Testis (tissue), 3 donors: ENCODE results near the gene COL5A2. TPM values are rescaled to one million over a fixed set of nuclear protein-coding genes. Genes with fewer than 3 reads are reported as not detected.
A peak's percentile ranks its signal among the peaks of the same experiment; 100 is the strongest.

ENCODE experiments used
- DNase-seq: peaks from one replicate; pipeline ENCODE4 v3.0.0-alpha.2; 2019
- H3K27ac ChIP-seq, 2 donors: fragments of 200-600 bp; sonication (generic); one replicate each; pipeline ENCODE4 v1.5.1; 2019
- H3K27me3 ChIP-seq: fragments of 200-600 bp; sonication (generic); one replicate; pipeline ENCODE4 v1.5.1; 2019
- H3K36me3 ChIP-seq: fragments of 200-600 bp; sonication (generic); one replicate; pipeline ENCODE4 v1.5.1; 2017; ENCODE audit warnings: low read depth; ENCODE audit errors: missing control alignments
- H3K4me1 ChIP-seq: fragments of 200-600 bp; sonication (generic); one replicate; pipeline ENCODE4 v1.5.1; 2019
- H3K4me3 ChIP-seq, 2 donors: fragments of 200-600 bp; sonication (generic); one replicate each; pipeline ENCODE4 v1.5.1; 2017 to 2019
- H3K9me3 ChIP-seq: fragments of 200-600 bp; sonication (generic); one replicate; pipeline ENCODE4 v1.5.1; 2017
- POLR2A ChIP-seq: fragments of 450-650 bp; IDR thresholded peaks from one replicate; pipeline ENCODE4 v1.6.1; 2017; ENCODE audit warnings: antibody characterized with exemption, mild to moderate bottlenecking, moderate library complexity
- WGBS, 2 donors: methylation state at CpG; one replicate each; pipeline ENCODE4 v1.1.5; 2018; 5-methylcytosine and 5-hydroxymethylcytosine counted together
- intact Hi-C: fragments of 100-400 bp; cut with DNase I; formaldehyde crosslinking; loops from one replicate; pipeline ENCODE4 v1.15.1; 2023; ENCODE audit warnings: low total_unique reads
- polyA plus RNA-seq: library from polyadenylated mRNA; stranded (reverse); fragments of 350-450 nt; fragmentation: Illumina TruSeq; extraction: RNeasy Lipid Tissue Mini Kit (QIAGEN cat#74804); gene quantifications from one replicate; pipeline ENCODE4 v1.2.3, GENCODE V29; 2014; ENCODE audit warnings: low read depth, low replicate concordance; ENCODE audit not compliant: insufficient read depth
- total RNA-seq, 2 donors: library from RNA; depleted of rRNA; stranded (reverse); fragments of >200 nt; gene quantifications; one replicate each; pipeline ENCODE4 v1.2.3, GENCODE V29; 2016
- TF ChIP-seq, protein P1 (sequence below), 3 experiments: fragments of 450-650 bp in 2 of 3; fragments of 200-600 bp in 1 of 3; sonication (generic) in 1 of 3; IDR thresholded peaks; one replicate each; pipeline ENCODE4 v1.5.1; 2016 to 2019; ENCODE audit warnings: antibody characterized with exemption in 3 of 3, mild to moderate bottlenecking in 2 of 3, moderate library complexity in 1 of 3

Gene COL5A2
- total and polyA plus RNA-seq, 3 donors from 2014 or later = 12.9 to 24.7 (median 15.7) TPM

DNA sequence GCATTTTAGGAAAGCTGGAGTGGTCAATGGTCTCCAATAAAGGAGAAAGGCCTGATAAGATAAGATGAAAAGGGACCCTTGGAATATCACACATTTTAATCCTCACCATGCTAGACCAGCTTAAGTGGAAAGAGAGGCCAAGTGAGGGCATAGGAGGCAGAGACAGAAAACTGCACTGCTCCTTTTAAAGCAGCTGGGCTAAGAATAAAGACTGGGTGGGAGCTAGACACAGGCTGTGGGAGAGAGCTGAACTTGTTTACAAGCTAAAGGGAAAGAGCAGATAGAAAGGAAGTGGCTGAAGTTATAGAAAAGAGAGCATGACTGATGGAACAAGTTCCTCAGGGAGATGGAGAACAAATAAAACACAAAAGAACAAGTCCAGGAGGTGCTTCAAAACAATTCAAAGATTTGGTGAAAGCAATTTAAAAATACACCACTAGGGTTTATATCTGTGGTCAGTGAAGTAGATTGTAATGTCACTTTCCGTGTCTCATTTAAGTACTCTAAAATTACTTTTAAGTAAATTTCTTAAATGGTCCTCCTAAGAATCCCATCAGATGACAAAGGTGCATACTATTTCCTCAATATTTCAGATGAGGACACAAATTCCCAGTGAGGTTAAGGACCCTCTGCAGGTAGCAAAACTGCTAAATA lies 7.5 kb downstream of the COL5A2 start:
- no peak for DNase-seq
- Histone ChIP-seq H3K9me3 (no peaks in the 10 kb centered on the region), H3K27me3 (no peaks in the 10 kb centered on the region), H3K4me1 (no peaks in the 10 kb centered on the region), H3K36me3 (no peaks in the 10 kb centered on the region), H3K4me3 (no peak overlapping the region), H3K27ac (no peak overlapping the region)
- 70 to 82% methylated on average over 1 of the region's 1 CpG for WGBS, 2 donors
- no peak for TF ChIP-seq POLR2A
- TF ChIP-seq, protein P1, sequence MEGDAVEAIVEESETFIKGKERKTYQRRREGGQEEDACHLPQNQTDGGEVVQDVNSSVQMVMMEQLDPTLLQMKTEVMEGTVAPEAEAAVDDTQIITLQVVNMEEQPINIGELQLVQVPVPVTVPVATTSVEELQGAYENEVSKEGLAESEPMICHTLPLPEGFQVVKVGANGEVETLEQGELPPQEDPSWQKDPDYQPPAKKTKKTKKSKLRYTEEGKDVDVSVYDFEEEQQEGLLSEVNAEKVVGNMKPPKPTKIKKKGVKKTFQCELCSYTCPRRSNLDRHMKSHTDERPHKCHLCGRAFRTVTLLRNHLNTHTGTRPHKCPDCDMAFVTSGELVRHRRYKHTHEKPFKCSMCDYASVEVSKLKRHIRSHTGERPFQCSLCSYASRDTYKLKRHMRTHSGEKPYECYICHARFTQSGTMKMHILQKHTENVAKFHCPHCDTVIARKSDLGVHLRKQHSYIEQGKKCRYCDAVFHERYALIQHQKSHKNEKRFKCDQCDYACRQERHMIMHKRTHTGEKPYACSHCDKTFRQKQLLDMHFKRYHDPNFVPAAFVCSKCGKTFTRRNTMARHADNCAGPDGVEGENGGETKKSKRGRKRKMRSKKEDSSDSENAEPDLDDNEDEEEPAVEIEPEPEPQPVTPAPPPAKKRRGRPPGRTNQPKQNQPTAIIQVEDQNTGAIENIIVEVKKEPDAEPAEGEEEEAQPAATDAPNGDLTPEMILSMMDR (IDR thresholded peaks at IDR 0.05) = no peak
- intact Hi-C loops = no loop called here

DNA sequence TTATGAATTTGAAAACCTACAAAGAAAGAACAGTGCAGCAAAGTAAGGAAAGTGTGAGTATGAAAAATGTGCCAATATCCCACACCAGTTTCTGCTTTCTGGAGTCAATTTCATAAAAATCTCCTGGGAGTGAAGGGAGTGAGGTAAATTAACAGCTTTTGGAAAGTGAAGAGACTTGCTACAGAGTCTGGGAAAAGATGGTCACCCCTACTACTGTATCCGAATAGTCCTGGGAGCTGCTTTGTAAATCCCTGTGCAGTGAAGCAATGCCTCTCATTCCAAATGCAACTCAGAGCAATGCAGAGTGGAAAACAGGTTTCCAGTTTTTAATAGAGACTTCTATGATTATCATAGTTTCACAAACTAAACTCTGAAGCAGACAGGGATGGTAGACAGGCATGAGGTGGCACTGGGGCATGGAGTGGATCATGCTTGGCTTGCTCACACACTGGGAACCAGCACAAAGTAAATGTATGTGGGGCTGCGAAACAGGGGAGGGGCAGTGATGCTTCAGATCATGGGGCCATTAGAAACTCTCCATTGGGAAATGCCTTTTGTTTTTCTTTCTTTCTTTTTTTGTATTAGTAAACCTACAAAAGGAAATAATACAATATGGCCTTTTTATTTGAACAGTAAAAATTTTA lies 10.6 kb downstream of the COL5A2 start:
- TF ChIP-seq, protein P1 (IDR thresholded peaks at IDR 0.05) = no peak
- no peak for TF ChIP-seq POLR2A
- 74 to 80% methylated on average over 2 of the region's 2 CpGs for WGBS, 2 donors
- Histone ChIP-seq H3K4me1 (peaks cover 4% of the 10 kb centered on the region), H3K36me3 (no peaks in the 10 kb centered on the region), H3K27ac (no peak overlapping the region), H3K4me3 (no peak overlapping the region), H3K9me3 (no peaks in the 10 kb centered on the region), H3K27me3 (no peaks in the 10 kb centered on the region)
- intact Hi-C loops = no loop called here
- DNase-seq = no peak

DNA sequence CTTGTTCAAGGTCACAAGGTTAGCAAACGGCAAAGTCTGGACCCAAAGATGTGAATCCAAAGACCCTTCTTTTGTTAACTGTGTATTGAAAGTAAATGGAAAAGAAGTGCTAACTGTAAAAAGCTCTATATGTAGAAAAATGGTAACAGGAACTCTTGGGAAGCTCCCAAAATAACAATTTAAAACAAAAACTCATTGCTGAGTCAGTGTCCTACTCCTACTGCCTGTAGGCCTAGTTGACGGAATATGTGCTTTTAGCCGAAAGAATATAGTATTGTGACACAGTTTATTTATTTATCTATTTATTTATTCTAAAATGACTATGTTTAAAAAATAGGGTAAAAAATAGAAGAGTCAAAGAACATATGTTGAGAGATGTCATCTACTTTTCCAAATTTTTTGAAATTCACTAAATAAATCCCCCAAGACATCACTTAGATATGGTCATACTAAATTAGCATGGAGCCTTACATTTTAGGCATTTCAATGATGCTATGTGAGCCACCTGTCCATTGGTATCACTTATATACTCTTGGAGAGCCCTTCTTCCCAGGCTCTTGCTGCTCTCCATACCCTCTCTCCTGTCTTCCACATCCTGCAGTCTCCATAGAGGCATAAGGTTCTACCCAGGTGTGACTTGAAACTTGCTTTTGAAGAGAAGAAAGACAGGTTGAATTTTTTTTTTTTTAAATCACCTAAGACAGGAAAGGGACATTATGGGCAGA lies 13.7 kb downstream of the COL5A2 start:
- peaks cover 4% of the 10 kb centered on the region for H3K4me1 ChIP-seq
- intact Hi-C loops = no loop called here
- H3K36me3 ChIP-seq = no peaks in the 10 kb centered on the region
- H3K4me3 ChIP-seq = no peak overlapping the region
- no peak for DNase-seq
- TF ChIP-seq, protein P1 (IDR thresholded peaks at IDR 0.05) = no peak
- no peak for TF ChIP-seq POLR2A
- H3K27me3 ChIP-seq = no peaks in the 10 kb centered on the region
- WGBS, 2 donors = 75 to 79% methylated on average over 3 of the region's 3 CpGs
- H3K9me3 ChIP-seq = no peaks in the 10 kb centered on the region
- no peak overlapping the region for H3K27ac ChIP-seq

DNA sequence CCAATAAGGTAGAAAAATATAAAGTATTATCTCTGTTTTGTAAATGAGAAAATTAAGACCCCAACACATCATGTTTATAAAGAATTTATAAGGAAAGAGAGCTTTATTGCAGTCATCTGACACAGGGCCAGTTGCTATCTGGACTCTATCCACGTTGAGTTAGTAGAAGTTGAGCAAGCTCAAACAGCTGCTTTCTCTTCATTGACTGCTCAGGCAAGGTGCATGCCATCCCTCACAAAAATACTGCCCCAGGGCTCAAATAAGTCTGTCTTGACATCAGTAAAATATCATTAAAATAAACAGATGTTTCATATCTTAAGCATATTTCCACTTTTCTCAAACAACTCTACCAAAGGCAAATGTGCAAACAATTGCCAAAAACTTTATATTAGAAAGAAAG lies 14.8 kb downstream of the COL5A2 start:
- no peaks in the 10 kb centered on the region for H3K27me3 ChIP-seq
- no peaks in the 10 kb centered on the region for H3K9me3 ChIP-seq
- 29 to 50% methylated on average over 1 of the region's 1 CpG for WGBS, 2 donors
- TF ChIP-seq, protein P1 (IDR thresholded peaks at IDR 0.05) = no peak
- intact Hi-C loops = no loop called here
- no peaks in the 10 kb centered on the region for H3K36me3 ChIP-seq
- H3K4me1 ChIP-seq = peaks cover 4% of the 10 kb centered on the region
- DNase-seq = peak; percentile 17
- H3K4me3 ChIP-seq = no peak overlapping the region
- no peak overlapping the region for H3K27ac ChIP-seq
